ENCODE data around the gene HSPA12B. TPM values are rescaled to one million over a fixed set of nuclear protein-coding genes. Genes with fewer than 3 reads are reported as not detected.

Gene HSPA12B
- total RNA-seq, 2 donors from 2014 or later: 11.2 to 13.4 TPM

DNA sequence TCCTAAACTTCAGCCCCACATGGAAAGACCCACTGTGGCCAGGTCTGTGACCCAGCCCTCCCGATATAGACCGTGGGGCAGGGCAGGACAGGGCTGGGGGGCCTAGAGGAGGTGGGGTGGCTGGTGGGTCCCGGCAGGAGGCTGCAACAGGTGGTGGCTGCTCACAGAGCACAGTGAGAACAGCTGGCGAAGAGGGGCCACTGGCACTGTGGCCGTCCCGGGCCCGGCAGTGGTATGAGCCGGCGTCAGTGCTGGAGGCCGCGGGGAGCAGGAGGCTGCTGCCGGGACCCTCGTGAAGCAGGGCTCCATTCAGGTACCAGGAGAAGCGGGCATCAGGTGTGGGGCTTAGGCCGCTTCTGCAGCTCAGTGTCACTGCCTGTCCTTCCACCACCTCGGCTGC, 33.4 kb upstream of the HSPA12B start:
- no peak for DNase-seq (ENCODE audit: low spot score)
- Histone ChIP-seq H3K4me1 (no peaks in the 10 kb centered on the region), H3K27me3 (no peaks in the 10 kb centered on the region), H3K4me3 (no peak overlapping the region), H3K36me3 (no peaks in the 10 kb centered on the region), H3K9me3 (no peaks in the 10 kb centered on the region), H3K27ac (no peak overlapping the region)
- TF ChIP-seq, protein P1, sequence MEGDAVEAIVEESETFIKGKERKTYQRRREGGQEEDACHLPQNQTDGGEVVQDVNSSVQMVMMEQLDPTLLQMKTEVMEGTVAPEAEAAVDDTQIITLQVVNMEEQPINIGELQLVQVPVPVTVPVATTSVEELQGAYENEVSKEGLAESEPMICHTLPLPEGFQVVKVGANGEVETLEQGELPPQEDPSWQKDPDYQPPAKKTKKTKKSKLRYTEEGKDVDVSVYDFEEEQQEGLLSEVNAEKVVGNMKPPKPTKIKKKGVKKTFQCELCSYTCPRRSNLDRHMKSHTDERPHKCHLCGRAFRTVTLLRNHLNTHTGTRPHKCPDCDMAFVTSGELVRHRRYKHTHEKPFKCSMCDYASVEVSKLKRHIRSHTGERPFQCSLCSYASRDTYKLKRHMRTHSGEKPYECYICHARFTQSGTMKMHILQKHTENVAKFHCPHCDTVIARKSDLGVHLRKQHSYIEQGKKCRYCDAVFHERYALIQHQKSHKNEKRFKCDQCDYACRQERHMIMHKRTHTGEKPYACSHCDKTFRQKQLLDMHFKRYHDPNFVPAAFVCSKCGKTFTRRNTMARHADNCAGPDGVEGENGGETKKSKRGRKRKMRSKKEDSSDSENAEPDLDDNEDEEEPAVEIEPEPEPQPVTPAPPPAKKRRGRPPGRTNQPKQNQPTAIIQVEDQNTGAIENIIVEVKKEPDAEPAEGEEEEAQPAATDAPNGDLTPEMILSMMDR (IDR thresholded peaks at IDR 0.05): no peak

DNA sequence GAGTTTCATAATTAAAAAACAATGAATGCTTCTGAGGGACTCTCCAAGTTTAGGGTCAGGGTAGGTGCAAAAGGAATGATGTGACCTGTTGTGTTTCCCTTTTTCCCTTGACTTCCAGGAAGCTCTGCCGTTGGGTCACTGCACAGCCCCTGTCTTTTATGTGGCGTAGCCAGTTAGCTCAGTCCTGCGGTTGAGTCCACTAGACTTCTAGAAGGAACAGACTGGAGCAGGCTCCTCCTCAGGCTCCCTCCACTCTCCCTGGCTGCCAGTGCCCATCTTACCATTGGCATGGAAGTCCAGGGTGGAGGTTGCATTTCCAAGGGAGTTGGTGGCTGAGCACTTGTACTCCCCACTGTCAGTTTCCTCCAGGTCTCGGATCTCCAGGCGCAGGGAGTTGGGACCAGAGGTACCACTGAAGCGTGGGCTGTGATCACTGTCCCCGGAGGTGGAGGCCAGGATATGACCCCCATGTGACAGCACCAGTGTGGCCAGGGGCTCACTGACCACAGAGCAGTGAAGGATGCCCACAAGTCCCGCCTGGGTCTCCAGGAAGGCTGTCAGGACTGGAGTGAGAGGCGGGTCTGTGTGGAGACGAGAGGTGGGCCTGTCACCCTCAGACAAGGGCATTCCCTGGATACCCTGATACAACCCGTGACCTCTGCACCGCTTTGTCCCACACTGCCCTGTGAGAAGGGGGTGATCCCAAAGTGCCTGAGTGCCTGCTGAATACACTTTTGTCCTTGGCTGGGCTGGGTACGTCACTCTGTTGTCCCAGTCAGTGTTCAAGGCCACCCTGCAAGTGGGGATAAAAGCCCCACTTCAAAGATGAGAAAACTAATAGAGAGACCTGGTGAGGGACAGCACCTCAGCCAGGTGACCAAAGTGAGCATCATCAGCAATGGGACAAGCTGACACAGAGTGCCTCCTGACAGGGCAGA, 31.2 kb upstream of the HSPA12B start:
- DNase-seq (ENCODE audit: low spot score): no peak
- Histone ChIP-seq H3K4me3 (no peak overlapping the region), H3K27me3 (no peaks in the 10 kb centered on the region), H3K36me3 (no peaks in the 10 kb centered on the region), H3K4me1 (no peaks in the 10 kb centered on the region), H3K9me3 (no peaks in the 10 kb centered on the region), H3K27ac (no peak overlapping the region)
- TF ChIP-seq, protein P1 (IDR thresholded peaks at IDR 0.05): no peak

DNA sequence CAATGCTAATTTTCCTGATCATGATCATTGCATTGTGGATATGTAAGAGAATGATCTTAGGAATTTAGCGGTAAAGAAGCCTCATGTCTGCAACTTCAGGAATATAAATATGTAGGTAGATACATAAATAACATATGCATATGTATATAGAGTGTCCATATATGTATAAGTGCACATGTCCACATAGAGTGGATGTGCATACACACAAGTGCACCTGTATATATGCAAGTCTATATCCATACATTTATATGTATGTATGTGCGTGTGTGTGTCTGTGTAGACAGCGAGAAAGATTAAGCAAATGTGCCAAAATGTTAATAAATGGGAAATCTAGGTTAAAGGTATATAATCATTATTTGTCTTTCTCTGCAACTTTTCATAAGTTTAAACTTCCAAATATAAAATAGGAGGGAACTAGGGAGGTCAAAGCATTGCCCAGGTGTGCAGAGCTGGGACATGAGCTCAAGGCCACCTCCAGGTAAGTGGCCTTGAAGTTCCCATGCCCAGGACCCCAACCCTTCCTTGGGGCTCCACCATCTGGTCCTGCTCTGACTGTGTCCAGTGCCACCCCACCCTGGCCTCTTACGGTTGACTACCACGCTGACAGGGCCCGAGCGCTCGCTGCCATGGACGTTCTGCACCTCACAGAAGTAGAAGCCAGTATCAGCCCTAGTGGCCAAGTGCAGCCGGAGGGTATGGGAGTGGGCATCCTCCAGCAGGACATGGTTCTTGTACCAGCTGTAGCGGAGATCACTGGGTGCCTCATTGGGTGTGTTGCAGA, 29.7 kb upstream of the HSPA12B start:
- H3K27me3 ChIP-seq: no peaks in the 10 kb centered on the region

DNA sequence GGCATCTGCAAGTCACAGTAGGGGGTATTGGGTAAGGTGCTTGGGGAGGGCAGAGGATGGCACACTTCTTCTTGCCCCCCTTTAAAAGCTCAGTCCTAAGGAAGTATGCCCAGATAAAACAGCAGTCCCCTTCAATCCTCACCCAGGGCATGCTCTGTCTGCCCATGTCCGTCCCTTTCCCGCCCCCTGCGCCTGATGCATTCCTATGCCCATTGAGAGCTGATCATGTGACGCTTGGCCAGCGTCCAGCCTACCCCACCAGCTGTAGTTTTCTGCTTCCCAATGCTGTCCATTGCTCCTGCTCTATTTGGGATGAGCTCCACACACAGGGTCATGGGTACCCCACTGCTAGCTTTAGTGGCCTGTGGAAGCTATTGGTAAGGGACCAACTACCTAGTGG, 28.4 kb upstream of the HSPA12B start:
- no peaks in the 10 kb centered on the region for H3K27me3 ChIP-seq
- no peak for DNase-seq (ENCODE audit: low spot score)
- H3K9me3 ChIP-seq: no peaks in the 10 kb centered on the region
- no peak overlapping the region for H3K4me3 ChIP-seq
- H3K36me3 ChIP-seq: no peaks in the 10 kb centered on the region
- H3K27ac ChIP-seq: no peak overlapping the region
- no peaks in the 10 kb centered on the region for H3K4me1 ChIP-seq
- TF ChIP-seq, protein P1 (IDR thresholded peaks at IDR 0.05): no peak

More for the DNA sequence above, 29.7 kb upstream of the HSPA12B start:
- no peak for DNase-seq (ENCODE audit: low spot score)
- Histone ChIP-seq H3K4me3 (no peak overlapping the region), H3K27ac (no peak overlapping the region), H3K4me1 (no peaks in the 10 kb centered on the region), H3K36me3 (no peaks in the 10 kb centered on the region), H3K9me3 (no peaks in the 10 kb centered on the region)
- TF ChIP-seq, protein P1 (IDR thresholded peaks at IDR 0.05): no peak

DNA sequence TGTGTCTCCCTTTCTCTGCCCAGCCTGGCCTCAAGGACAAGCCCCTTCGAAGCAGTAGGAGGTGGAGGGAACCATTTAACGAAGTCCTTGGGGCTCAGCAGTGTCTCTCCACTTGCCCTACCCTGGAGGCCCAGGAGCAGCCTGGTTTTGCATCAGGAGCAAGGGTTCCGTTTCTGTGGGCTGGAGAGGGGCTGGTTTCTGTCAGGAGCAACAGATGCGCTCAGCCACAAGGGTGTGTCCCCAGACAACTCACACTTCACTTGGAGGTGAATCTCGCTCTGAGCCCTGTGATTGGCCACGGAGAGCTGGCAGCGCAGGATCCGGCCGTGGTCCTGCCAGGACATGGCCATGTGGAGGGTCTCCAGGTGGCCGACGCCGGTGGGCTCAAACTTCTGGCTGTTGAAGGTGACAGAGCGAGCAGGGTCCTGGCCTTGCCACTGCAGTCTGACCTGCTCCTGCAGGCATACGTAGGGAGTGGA, 27.0 kb upstream of the HSPA12B start:
- H3K4me3 ChIP-seq: no peak overlapping the region
- no peaks in the 10 kb centered on the region for H3K36me3 ChIP-seq
- no peak overlapping the region for H3K27ac ChIP-seq
- peaks cover 0 to 8% of the 10 kb centered on the region in 2 donors for H3K4me1 ChIP-seq
- H3K9me3 ChIP-seq: no peaks in the 10 kb centered on the region
- no peak for DNase-seq (ENCODE audit: low spot score)
- no peaks in the 10 kb centered on the region for H3K27me3 ChIP-seq
- TF ChIP-seq, protein P1 (IDR thresholded peaks at IDR 0.05): no peak
